ENCODE results near the gene PLEKHG4.
A peak's percentile ranks its signal among the peaks of the same experiment; 100 is the strongest.

PLEKHG4 gene

DNA sequence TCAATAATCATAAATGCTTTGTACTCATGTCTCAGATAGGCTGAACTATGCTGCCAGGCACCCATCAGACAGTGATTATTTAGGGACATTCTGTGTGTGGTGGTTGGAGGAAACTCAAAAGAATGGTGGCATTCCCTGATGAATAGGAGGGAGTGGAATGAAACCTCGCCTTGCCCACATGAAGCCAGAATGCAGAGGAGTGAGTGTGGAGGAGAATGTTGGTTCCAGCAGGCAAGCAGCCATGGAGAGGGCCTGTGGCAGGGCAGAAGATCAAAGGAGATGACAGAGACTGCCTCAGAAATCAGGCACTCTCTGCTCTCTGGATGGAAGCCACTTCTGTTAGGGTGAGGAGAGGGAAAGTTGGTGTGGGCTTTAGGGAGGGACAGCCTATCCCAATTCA, 24.7 kb downstream of the PLEKHG4 start:
- Histone ChIP-seq H2AK5ac (ENCODE audit: low read depth, low read length) (no peak overlapping the region), H2BK15ac (ENCODE audit: low read length) (no peak overlapping the region), H3K4me2 (ENCODE audit: insufficient read depth, low read length, poor library complexity, severe bottlenecking) (no peak overlapping the region), H3K14ac (ENCODE audit: low read length) (no peak overlapping the region), H3K27me3 (ENCODE audit: control insufficient read depth in 3 of 3, insufficient read depth in 3 of 3, low read depth in 1 of 3, low read length in 3 of 3) (peaks cover 0 to 40% (median 0%) of the 10 kb centered on the region in 3 experiments), H3K79me1 (ENCODE audit: low read depth, low read length) (no peaks in the 10 kb centered on the region), H3K23ac (ENCODE audit: low read depth, low read length, poor library complexity) (no peak overlapping the region), H2AFZ (ENCODE audit: low read length) (no peak overlapping the region), H3K36me3 (replicated peaks in 1 of 2; ENCODE audit: control insufficient read depth in 2 of 2, insufficient read depth in 2 of 2, low read length in 2 of 2) (no peaks in the 10 kb centered on the region), H3K9ac (ENCODE audit: low read depth, low read length, poor library complexity) (no peak overlapping the region), H4K91ac (ENCODE audit: low read depth, low read length, poor library complexity) (no peak overlapping the region), H3K4me1 (ENCODE audit: control insufficient read depth in 2 of 2, insufficient read depth in 1 of 2, low read depth in 1 of 2, low read length in 2 of 2) (peaks cover 0 to 5% of the 10 kb centered on the region in 2 donors), H2BK12ac (ENCODE audit: low read length) (no peak overlapping the region), H2BK5ac (ENCODE audit: low read length) (no peak overlapping the region), H3K18ac (ENCODE audit: low read length) (no peak overlapping the region), H3K9me3 (replicated peaks in 1 of 2; ENCODE audit: control insufficient read depth in 2 of 2, insufficient read depth in 1 of 2, low read depth in 1 of 2, low read length in 2 of 2) (no peaks in the 10 kb centered on the region), H2BK120ac (ENCODE audit: low read depth, low read length) (no peak overlapping the region), H3K4me3 (ENCODE audit: low read length in 2 of 2) (no peak overlapping the region), H4K8ac (ENCODE audit: low read depth, low read length) (no peak overlapping the region), H3K4ac (ENCODE audit: low read length) (no peak overlapping the region), H3K27ac (replicated peaks; ENCODE audit: low read length) (no peak overlapping the region)
- no peak for DNase-seq (ENCODE audit: low spot score)
- no CpG with 5 or more reads among the region's 1 CpG for WGBS, 2 donors (ENCODE audit: extremely low coverage in 2 of 2, insufficient read length in 2 of 2, insufficient replicate concordance in 1 of 2)

DNA sequence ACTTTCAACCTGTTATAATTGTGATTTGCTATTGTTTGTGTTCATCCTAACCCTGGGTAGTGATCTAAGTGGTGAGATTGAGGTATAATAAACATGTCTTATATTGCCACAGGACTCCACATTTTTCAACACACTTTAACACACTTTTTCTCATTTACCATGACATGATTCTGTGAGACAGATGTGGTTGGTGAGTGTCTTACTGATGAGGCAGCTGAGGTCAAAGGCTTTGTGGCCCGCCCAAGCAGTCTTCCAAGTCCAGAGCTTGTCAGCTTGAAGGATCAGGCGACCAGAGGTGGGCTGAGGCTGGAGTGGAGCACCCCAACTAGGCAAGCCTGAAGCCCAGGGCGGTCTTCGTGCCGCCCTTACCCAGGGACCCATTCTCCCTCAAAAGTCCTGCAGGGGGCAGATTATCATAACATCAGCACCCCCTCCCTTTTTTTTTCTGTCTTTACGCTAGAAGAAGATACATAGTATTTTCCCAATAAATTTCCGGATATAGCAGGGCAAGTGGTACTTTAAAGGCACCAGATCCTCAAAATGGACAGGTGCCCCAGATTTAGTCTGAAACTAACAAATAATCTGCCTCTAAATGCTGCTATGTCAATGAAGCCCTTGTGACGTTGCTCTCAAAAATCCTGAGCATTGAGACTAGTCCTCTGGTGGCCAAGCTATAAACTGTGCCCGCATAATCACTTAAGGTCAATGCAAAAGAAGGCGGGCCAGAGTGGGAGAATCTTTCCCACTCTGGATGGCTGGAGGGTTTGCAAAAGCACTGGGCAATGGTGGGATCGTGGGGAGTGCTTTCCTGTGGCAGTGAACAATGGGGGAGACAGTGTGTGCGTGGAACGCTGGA, 26.1 kb downstream of the PLEKHG4 start:
- Histone ChIP-seq H2AK5ac (ENCODE audit: low read depth, low read length) (no peak overlapping the region), H3K9me3 (replicated peaks in 1 of 2; ENCODE audit: control insufficient read depth in 2 of 2, insufficient read depth in 1 of 2, low read depth in 1 of 2, low read length in 2 of 2) (no peaks in the 10 kb centered on the region), H3K4me2 (ENCODE audit: insufficient read depth, low read length, poor library complexity, severe bottlenecking) (no peak overlapping the region), H3K36me3 (replicated peaks in 1 of 2; ENCODE audit: control insufficient read depth in 2 of 2, insufficient read depth in 2 of 2, low read length in 2 of 2) (no peaks in the 10 kb centered on the region), H2BK15ac (ENCODE audit: low read length) (no peak overlapping the region), H3K4me3 (ENCODE audit: low read length in 2 of 2) (peak overlapping the region in 1 of 2 donors; percentile 49), H4K8ac (ENCODE audit: low read depth, low read length) (no peak overlapping the region), H3K4me1 (ENCODE audit: control insufficient read depth in 2 of 2, insufficient read depth in 1 of 2, low read depth in 1 of 2, low read length in 2 of 2) (no peaks in the 10 kb centered on the region), H3K23ac (ENCODE audit: low read depth, low read length, poor library complexity) (no peak overlapping the region), H3K14ac (ENCODE audit: low read length) (no peak overlapping the region), H3K27ac (replicated peaks; ENCODE audit: low read length) (no peak overlapping the region), H3K4ac (ENCODE audit: low read length) (no peak overlapping the region), H2BK5ac (ENCODE audit: low read length) (no peak overlapping the region), H3K27me3 (ENCODE audit: control insufficient read depth in 3 of 3, insufficient read depth in 3 of 3, low read depth in 1 of 3, low read length in 3 of 3) (peaks cover 0 to 42% (median 0%) of the 10 kb centered on the region in 3 experiments), H4K91ac (ENCODE audit: low read depth, low read length, poor library complexity) (no peak overlapping the region), H3K18ac (ENCODE audit: low read length) (no peak overlapping the region), H3K9ac (ENCODE audit: low read depth, low read length, poor library complexity) (no peak overlapping the region), H2BK120ac (ENCODE audit: low read depth, low read length) (no peak overlapping the region), H3K79me1 (ENCODE audit: low read depth, low read length) (no peaks in the 10 kb centered on the region), H2AFZ (ENCODE audit: low read length) (no peak overlapping the region), H2BK12ac (ENCODE audit: low read length) (no peak overlapping the region)
- DNase-seq (ENCODE audit: low spot score), result no peak
- WGBS, 2 donors (ENCODE audit: extremely low coverage in 2 of 2, insufficient read length in 2 of 2, insufficient replicate concordance in 1 of 2), result no CpG with 5 or more reads among the region's 13 CpGs

DNA sequence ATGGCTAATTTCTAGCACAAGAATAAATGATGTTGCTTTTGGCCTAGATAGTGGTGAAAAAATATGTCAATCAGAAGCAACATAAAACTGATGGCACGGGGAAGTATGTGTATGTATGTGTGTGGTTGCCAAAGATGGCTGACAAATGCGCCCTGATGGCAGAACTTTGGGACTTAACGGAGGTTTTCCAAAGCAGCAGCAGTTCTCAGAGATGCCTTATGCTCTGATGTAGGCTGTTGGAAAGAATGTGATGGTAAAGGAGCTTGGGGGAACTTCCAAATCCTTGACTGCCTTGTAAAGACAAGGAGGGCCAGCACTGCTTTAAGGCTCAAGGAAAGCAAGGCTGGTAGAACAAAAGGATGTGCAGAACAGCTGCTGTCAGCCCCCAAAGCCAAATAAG, 31.2 kb downstream of the PLEKHG4 start:
- no peak overlapping the region for H2BK5ac ChIP-seq (ENCODE audit: low read length)
- peaks cover 0 to 2% of the 10 kb centered on the region in 2 donors for H3K4me1 ChIP-seq (ENCODE audit: control insufficient read depth in 2 of 2, insufficient read depth in 1 of 2, low read depth in 1 of 2, low read length in 2 of 2)
- H3K4me3 ChIP-seq (ENCODE audit: low read length in 2 of 2), result no peak overlapping the region
- no peak overlapping the region for H3K14ac ChIP-seq (ENCODE audit: low read length)
- no peak overlapping the region for H2BK12ac ChIP-seq (ENCODE audit: low read length)
- H3K9me3 ChIP-seq (replicated peaks in 1 of 2; ENCODE audit: control insufficient read depth in 2 of 2, insufficient read depth in 1 of 2, low read depth in 1 of 2, low read length in 2 of 2), result no peaks in the 10 kb centered on the region
- no peak overlapping the region for H3K27ac ChIP-seq (replicated peaks; ENCODE audit: low read length)
- WGBS, 2 donors (ENCODE audit: extremely low coverage in 2 of 2, insufficient read length in 2 of 2, insufficient replicate concordance in 1 of 2), result no CpG with 5 or more reads among the region's 3 CpGs
- H3K4me2 ChIP-seq (ENCODE audit: insufficient read depth, low read length, poor library complexity, severe bottlenecking), result no peak overlapping the region
- no peaks in the 10 kb centered on the region for H3K36me3 ChIP-seq (replicated peaks in 1 of 2; ENCODE audit: control insufficient read depth in 2 of 2, insufficient read depth in 2 of 2, low read length in 2 of 2)
- H2AFZ ChIP-seq (ENCODE audit: low read length), result no peak overlapping the region
- H2AK5ac ChIP-seq (ENCODE audit: low read depth, low read length), result no peak overlapping the region
- no peak for DNase-seq (ENCODE audit: low spot score)
- no peak overlapping the region for H3K9ac ChIP-seq (ENCODE audit: low read depth, low read length, poor library complexity)
- peaks cover 0 to 28% (median 0%) of the 10 kb centered on the region in 3 experiments for H3K27me3 ChIP-seq (ENCODE audit: control insufficient read depth in 3 of 3, insufficient read depth in 3 of 3, low read depth in 1 of 3, low read length in 3 of 3)
- no peak overlapping the region for H3K4ac ChIP-seq (ENCODE audit: low read length)
- no peak overlapping the region for H4K91ac ChIP-seq (ENCODE audit: low read depth, low read length, poor library complexity)
- no peak overlapping the region for H2BK15ac ChIP-seq (ENCODE audit: low read length)
- no peaks in the 10 kb centered on the region for H3K79me1 ChIP-seq (ENCODE audit: low read depth, low read length)
- H3K23ac ChIP-seq (ENCODE audit: low read depth, low read length, poor library complexity), result no peak overlapping the region
- no peak overlapping the region for H2BK120ac ChIP-seq (ENCODE audit: low read depth, low read length)
- no peak overlapping the region for H3K18ac ChIP-seq (ENCODE audit: low read length)
- no peak overlapping the region for H4K8ac ChIP-seq (ENCODE audit: low read depth, low read length)

DNA sequence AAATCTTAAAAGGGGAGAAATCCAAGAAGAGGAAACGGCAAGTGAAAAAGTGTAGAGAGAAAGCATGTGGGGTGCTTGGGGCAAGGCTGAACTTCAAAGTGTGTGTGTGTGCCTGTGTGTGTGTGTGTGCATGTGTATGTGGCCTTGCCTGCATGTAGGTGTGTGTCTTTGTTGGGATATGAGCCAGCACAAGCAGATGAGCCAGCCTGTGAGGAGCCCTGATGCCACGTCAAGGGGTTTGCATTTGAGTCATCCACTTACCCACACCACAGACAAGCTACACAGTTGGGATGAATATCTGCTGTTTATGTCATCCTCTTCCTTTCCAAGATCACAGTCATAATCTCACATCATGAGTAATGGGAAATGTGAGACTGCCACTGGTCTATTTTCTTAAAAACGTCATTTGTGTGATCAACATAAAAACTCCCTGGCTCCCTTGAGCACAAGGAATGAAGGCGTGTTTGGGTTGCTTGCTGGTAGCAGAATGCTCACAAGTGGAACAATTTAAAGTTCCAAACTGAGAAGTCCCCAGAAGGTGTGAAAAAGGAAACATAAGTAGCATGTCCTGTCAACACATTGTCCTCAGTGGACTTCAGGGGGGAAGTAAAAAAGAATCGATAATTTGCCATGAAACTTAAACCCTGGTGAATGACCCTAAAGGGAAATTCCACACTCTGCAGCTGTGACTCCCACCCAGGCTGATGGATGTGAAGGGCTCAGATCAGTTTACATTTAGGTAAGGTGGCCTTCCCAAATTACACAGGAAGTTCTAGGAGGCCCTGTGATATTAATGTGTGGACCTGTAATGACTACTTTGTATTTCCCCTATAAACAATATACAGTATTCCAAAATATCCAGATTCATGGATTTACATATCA, 32.5 kb downstream of the PLEKHG4 start:
- Histone ChIP-seq H3K79me1 (ENCODE audit: low read depth, low read length) (no peaks in the 10 kb centered on the region), H3K4ac (ENCODE audit: low read length) (no peak overlapping the region), H2BK5ac (ENCODE audit: low read length) (no peak overlapping the region), H3K18ac (ENCODE audit: low read length) (no peak overlapping the region), H2AK5ac (ENCODE audit: low read depth, low read length) (no peak overlapping the region), H3K36me3 (replicated peaks in 1 of 2; ENCODE audit: control insufficient read depth in 2 of 2, insufficient read depth in 2 of 2, low read length in 2 of 2) (no peaks in the 10 kb centered on the region), H3K9me3 (replicated peaks in 1 of 2; ENCODE audit: control insufficient read depth in 2 of 2, insufficient read depth in 1 of 2, low read depth in 1 of 2, low read length in 2 of 2) (no peaks in the 10 kb centered on the region), H3K4me1 (ENCODE audit: control insufficient read depth in 2 of 2, insufficient read depth in 1 of 2, low read depth in 1 of 2, low read length in 2 of 2) (peaks cover 0 to 2% of the 10 kb centered on the region in 2 donors), H3K14ac (ENCODE audit: low read length) (no peak overlapping the region), H3K4me3 (ENCODE audit: low read length in 2 of 2) (no peak overlapping the region), H3K27ac (replicated peaks; ENCODE audit: low read length) (no peak overlapping the region), H3K27me3 (ENCODE audit: control insufficient read depth in 3 of 3, insufficient read depth in 3 of 3, low read depth in 1 of 3, low read length in 3 of 3) (peaks cover 0 to 28% (median 0%) of the 10 kb centered on the region in 3 experiments), H4K91ac (ENCODE audit: low read depth, low read length, poor library complexity) (no peak overlapping the region), H3K9ac (ENCODE audit: low read depth, low read length, poor library complexity) (peak overlapping the region; percentile 33), H3K4me2 (ENCODE audit: insufficient read depth, low read length, poor library complexity, severe bottlenecking) (no peak overlapping the region), H2BK12ac (ENCODE audit: low read length) (peak overlapping the region; percentile 10), H2BK120ac (ENCODE audit: low read depth, low read length) (no peak overlapping the region), H3K23ac (ENCODE audit: low read depth, low read length, poor library complexity) (no peak overlapping the region), H2AFZ (ENCODE audit: low read length) (no peak overlapping the region), H2BK15ac (ENCODE audit: low read length) (no peak overlapping the region), H4K8ac (ENCODE audit: low read depth, low read length) (no peak overlapping the region)
- DNase-seq (ENCODE audit: low spot score), result no peak
- no CpG with 5 or more reads among the region's 5 CpGs for WGBS, 2 donors (ENCODE audit: extremely low coverage in 2 of 2, insufficient read length in 2 of 2, insufficient replicate concordance in 1 of 2)
